WTC11 (cell line): ENCODE data around the gene SYCP1. TPM values are rescaled to one million over a fixed set of nuclear protein-coding genes. Genes with fewer than 3 reads are reported as not detected.

Experiments used
- ATAC-seq: fragments of 200-7000 bp; cut with Tn5 transposase; 2 replicates; pipeline ENCODE4 v1.10.0; 2021; ENCODE audit warnings: mild to moderate bottlenecking, moderate library complexity
- CTCF ChIA-PET: fragments of 300-600 bp; sonication (Branson Sonifier 250); formaldehyde crosslinking; loops from one replicate; lab custom pipeline; 2021; ENCODE audit warnings: antibody characterized with exemption; lab: Charles Lee
- POLR2A ChIA-PET: fragments of 350-600 bp; sonication (Branson Sonifier 250); formaldehyde crosslinking; loops from one replicate; lab custom pipeline; 2021; ENCODE audit warnings: antibody characterized with exemption; lab: Charles Lee
- DNase-seq: peaks from one replicate; pipeline ENCODE4 v3.0.0; 2021; ENCODE audit warnings: low spot score
- H3K27ac Mint-ChIP-seq: 2 replicates; pipeline ENCODE4 v1.8.0; 2021; ENCODE audit warnings: mixed read lengths
- H3K27me3 Mint-ChIP-seq: 2 replicates; pipeline ENCODE4 v1.8.0; 2021; ENCODE audit warnings: low read depth, mild to moderate bottlenecking, moderate library complexity, mixed read lengths
- H3K36me3 Mint-ChIP-seq: 2 replicates; pipeline ENCODE4 v1.8.0; 2021; ENCODE audit warnings: mixed read lengths
- H3K4me1 Mint-ChIP-seq: 2 replicates; pipeline ENCODE4 v1.8.0; 2022; ENCODE audit warnings: mixed read lengths
- H3K4me3 Mint-ChIP-seq: 2 replicates; pipeline ENCODE4 v1.8.0; 2021; ENCODE audit warnings: mild to moderate bottlenecking, moderate library complexity, mixed read lengths
- H3K9me3 Mint-ChIP-seq: 2 replicates; pipeline ENCODE4 v1.8.0; 2021; ENCODE audit warnings: mixed read lengths
- E2F1 ChIP-seq: sonication (generic); formaldehyde crosslinking; IDR thresholded peaks from 2 replicates; pipeline ENCODE4 v1.8.0; 2022; ENCODE audit warnings: mild to moderate bottlenecking, missing genetic modification reagents
- ETV6 ChIP-seq: sonication (generic); formaldehyde crosslinking; IDR thresholded peaks from 2 replicates; pipeline ENCODE4 v1.8.1; 2022; ENCODE audit warnings: mild to moderate bottlenecking, missing genetic modification reagents
- HMGA2 ChIP-seq: fragments of 250-450 bp; sonication (Bioruptor Pico); IDR thresholded peaks from 2 replicates; pipeline ENCODE4 v1.4.0; 2021; ENCODE audit warnings: mild to moderate bottlenecking, moderate library complexity
- JUN ChIP-seq: sonication (generic); formaldehyde crosslinking; IDR thresholded peaks from 2 replicates; pipeline ENCODE4 v1.8.0; 2023; ENCODE audit warnings: mild to moderate bottlenecking, missing genetic modification reagents
- MYBL2 ChIP-seq: sonication (generic); formaldehyde crosslinking; IDR thresholded peaks from 2 replicates; pipeline ENCODE4 v1.8.1; 2023; ENCODE audit warnings: mild to moderate bottlenecking, moderate library complexity, missing genetic modification reagents
- NFATC4 ChIP-seq: fragments of 250-450 bp; sonication (Bioruptor Pico); IDR thresholded peaks from 2 replicates; pipeline ENCODE4 v1.9.0; 2021; ENCODE audit warnings: mild to moderate bottlenecking
- NR1H2 ChIP-seq: sonication (generic); formaldehyde crosslinking; IDR thresholded peaks from 2 replicates; pipeline ENCODE4 v1.9.0; 2021; ENCODE audit warnings: mild to moderate bottlenecking, moderate library complexity, missing genetic modification reagents
- PREB ChIP-seq: sonication (generic); formaldehyde crosslinking; IDR thresholded peaks from 2 replicates; pipeline ENCODE4 v1.8.1; 2022; ENCODE audit warnings: mild to moderate bottlenecking, missing genetic modification reagents, moderate library complexity, borderline replicate concordance
- SOX15 ChIP-seq: fragments of 250-450 bp; sonication (Bioruptor Pico); IDR thresholded peaks from 2 replicates; pipeline ENCODE4 v1.9.0; 2021; ENCODE audit warnings: mild to moderate bottlenecking
- STAT6 ChIP-seq: sonication (generic); formaldehyde crosslinking; conservative IDR thresholded peaks from 2 replicates; pipeline ENCODE4 v1.8.1; 2023; ENCODE audit warnings: mild to moderate bottlenecking, low read depth, missing genetic modification reagents, moderate library complexity
- ZMAT4 ChIP-seq: fragments of 250-450 bp; sonication (Bioruptor Pico); IDR thresholded peaks from 2 replicates; pipeline ENCODE4 v1.9.0; 2021; ENCODE audit warnings: mild to moderate bottlenecking
- ZNF232 ChIP-seq: sonication (generic); formaldehyde crosslinking; IDR thresholded peaks from 2 replicates; pipeline ENCODE4 v1.8.0; 2022; ENCODE audit warnings: mild to moderate bottlenecking, missing genetic modification reagents
- ZNF423 ChIP-seq: fragments of 250-450 bp; sonication (Bioruptor Pico); IDR thresholded peaks from 2 replicates; pipeline ENCODE4 v2.1.2; 2022; ENCODE audit warnings: mild to moderate bottlenecking, moderate library complexity
- ZNF425 ChIP-seq: fragments of 250-450 bp; sonication (Bioruptor Pico); conservative IDR thresholded peaks from 2 replicates; pipeline ENCODE4 v1.9.0; 2021; ENCODE audit warnings: mild to moderate bottlenecking
- ZNF532 ChIP-seq: fragments of 250-450 bp; sonication (Bioruptor Pico); IDR thresholded peaks from 2 replicates; pipeline ENCODE4 v1.9.0; 2021; ENCODE audit warnings: mild to moderate bottlenecking, borderline replicate concordance
- ZNF671 ChIP-seq: fragments of 250-450 bp; sonication (Bioruptor Pico); IDR thresholded peaks from 2 replicates; pipeline ENCODE4 v1.8.0; 2021; ENCODE audit warnings: mild to moderate bottlenecking
- total RNA-seq: library from RNA; stranded (reverse); gene quantifications from 3 replicates; pipeline ENCODE4 v1.2.3, GENCODE V29; 2021

The SYCP1 gene
- total RNA-seq, 1 experiment from 2014 or later = not detected

- TF ChIP-seq ZNF425 (CRISPR knock-in tag) = no peak
- TF ChIP-seq HMGA2 (CRISPR knock-in tag) = no peak
- no peak for TF ChIP-seq STAT6 (CRISPR knock-in tag)
- TF ChIP-seq NR1H2 (CRISPR knock-in tag) = no peak
- no peak for TF ChIP-seq E2F1 (CRISPR knock-in tag)
- TF ChIP-seq JUN = no peak
- TF ChIP-seq NFATC4 (CRISPR knock-in tag) = no peak
- TF ChIP-seq PREB (CRISPR knock-in tag) = no peak
- TF ChIP-seq MYBL2 = no peak
- no peak for TF ChIP-seq ZNF232
- no peak for TF ChIP-seq ZNF423 (CRISPR knock-in tag)
- TF ChIP-seq SOX15 (CRISPR knock-in tag) = no peak
- TF ChIP-seq ZNF671 (CRISPR knock-in tag) = no peak
- no peak for TF ChIP-seq ETV6 (CRISPR knock-in tag)
- TF ChIP-seq ZMAT4 (CRISPR knock-in tag) = no peak
- TF ChIP-seq ZNF532 (CRISPR knock-in tag) = no peak
- ATAC-seq (no peak), DNase-seq (no peak)
- Mint-ChIP-seq H3K27ac (no peak overlapping the region), H3K9me3 (no peaks in the 10 kb centered on the region), H3K4me1 (no peaks in the 10 kb centered on the region), H3K27me3 (no peaks in the 10 kb centered on the region; the same call in 1 of the 2 replicates), H3K36me3 (no peaks in the 10 kb centered on the region), H3K4me3 (no peak overlapping the region)
- ChIA-PET CTCF (interaction anchor here (0.6 to 1.0 kb wide), 2 partner anchors 8 to 180 kb away, joined by 3 read pairs; no protein-coding TSS in a partner anchor), POLR2A (no interaction called here)
These were observed 6.7 kb downstream of the SYCP1 start for GRCh38 chr1:114861384-114861783.
